Neural progenitor cell (in vitro differentiated cells): ENCODE results near the gene HHATL.

Source experiments
- EZH2 ChIP-seq: fragments of 200-600 bp; sonication (generic); IDR thresholded peaks from 2 replicates; pipeline ENCODE4 v1.6.1; 2017; ENCODE audit warnings: antibody characterized with exemption, mild to moderate bottlenecking, moderate library complexity
- EZH2phosphoT487 ChIP-seq: fragments of 200-600 bp; sonication (generic); IDR thresholded peaks from 2 replicates; pipeline ENCODE4 v1.6.1; 2017; ENCODE audit warnings: antibody characterized with exemption
- TF ChIP-seq, protein P1 (sequence below): fragments of 200-600 bp; sonication (generic); IDR thresholded peaks from 2 replicates; pipeline ENCODE4 v1.5.1; 2017; ENCODE audit warnings: antibody characterized with exemption, mild to moderate bottlenecking

DNA sequence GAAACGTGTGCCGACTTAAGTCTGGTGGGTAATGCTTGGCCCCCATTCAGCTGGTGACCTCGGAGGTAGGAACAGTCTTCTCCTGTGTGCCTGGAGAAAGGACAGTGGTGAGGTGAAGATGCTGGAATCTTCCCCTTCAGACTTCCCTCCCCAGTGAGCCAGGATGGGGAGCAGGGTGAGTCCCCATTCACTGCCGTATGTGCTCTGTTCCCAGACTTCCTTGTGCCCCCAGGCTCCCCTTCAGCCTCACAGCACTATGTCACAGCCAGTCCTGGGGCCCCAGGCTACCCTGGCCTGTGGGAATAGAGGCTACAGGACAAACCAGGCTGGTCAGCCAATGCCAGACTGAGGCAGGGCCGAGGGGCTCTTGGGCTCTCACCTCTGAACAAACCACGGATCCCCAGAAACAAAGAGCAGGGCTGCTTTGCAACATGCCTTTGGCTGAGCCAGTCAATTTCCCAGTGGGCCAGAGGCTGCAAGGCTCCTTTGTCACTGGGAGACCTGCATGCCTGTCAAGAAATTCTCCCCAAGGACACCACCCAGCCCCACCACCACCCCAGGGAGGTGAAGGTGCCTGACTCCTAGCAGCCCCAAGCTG, 31.8 kb upstream of the HHATL start:
- TF ChIP-seq, protein P1, sequence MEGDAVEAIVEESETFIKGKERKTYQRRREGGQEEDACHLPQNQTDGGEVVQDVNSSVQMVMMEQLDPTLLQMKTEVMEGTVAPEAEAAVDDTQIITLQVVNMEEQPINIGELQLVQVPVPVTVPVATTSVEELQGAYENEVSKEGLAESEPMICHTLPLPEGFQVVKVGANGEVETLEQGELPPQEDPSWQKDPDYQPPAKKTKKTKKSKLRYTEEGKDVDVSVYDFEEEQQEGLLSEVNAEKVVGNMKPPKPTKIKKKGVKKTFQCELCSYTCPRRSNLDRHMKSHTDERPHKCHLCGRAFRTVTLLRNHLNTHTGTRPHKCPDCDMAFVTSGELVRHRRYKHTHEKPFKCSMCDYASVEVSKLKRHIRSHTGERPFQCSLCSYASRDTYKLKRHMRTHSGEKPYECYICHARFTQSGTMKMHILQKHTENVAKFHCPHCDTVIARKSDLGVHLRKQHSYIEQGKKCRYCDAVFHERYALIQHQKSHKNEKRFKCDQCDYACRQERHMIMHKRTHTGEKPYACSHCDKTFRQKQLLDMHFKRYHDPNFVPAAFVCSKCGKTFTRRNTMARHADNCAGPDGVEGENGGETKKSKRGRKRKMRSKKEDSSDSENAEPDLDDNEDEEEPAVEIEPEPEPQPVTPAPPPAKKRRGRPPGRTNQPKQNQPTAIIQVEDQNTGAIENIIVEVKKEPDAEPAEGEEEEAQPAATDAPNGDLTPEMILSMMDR: no peak
- TF ChIP-seq EZH2phosphoT487 (no peak), EZH2 (no peak)
